ENCODE data around the gene CIDEC.
"Not testable (repeated sequence)": the region's sequence is repeated elsewhere in the genome, so short reads cannot be mapped to it uniquely, and the experiment has no call there.

CIDEC gene

DNA sequence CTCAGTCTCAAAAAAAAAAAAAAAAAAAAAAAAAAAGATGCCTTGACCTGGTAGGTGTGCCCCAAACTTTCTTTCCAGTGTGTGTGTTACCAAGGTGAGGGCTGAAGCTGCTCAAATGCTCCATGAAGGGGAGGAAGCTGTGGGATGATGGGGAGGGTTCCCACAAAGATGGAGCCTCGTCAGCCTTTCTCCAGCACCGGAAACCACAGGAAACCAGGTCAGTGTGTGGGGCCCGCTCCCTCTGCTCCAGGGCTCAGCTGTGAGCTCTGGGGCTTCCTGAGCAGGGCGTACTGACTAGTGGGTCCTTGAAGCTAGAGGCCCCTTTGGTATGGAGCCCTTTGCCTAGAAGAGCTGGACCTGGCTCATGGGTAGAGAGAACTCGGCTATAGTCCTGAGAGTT is 21.9 kb upstream of the CIDEC start:
- peak; percentile 43 for DNase-seq

- not testable (repeated sequence) for DNase-seq
These were observed 20.9 kb upstream of the CIDEC start for GRCh38 chr3:9900965-9901415.

DNA sequence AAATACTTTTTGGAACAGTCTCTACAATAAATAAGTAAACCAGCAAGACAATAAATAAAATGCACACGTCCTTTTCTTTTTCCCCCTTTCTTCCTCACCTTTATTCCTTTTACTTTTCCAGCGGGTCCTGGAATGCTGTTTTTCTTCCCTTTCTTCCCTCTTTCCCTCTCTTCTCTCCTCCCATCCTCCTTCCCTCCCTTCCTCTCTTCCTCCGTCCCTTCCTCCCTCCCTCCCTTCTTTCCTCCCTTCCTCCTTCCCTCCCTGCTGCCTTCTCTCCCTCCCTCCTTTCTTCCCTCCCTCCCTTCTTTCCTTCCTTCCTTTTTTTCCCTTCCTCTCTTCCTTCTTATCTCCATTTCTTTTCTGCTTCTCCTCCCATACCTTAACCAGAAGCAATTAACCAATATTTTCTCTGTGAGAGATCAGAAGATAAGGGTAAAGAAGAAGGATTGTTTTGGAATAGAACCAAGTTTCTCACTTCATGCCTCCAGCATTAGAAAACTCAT is 19.3 kb upstream of the CIDEC start:
- DNase-seq = no peak

- DNase-seq = no peak
These were observed 18.6 kb upstream of the CIDEC start for GRCh38 chr3:9898467-9899241.

DNA sequence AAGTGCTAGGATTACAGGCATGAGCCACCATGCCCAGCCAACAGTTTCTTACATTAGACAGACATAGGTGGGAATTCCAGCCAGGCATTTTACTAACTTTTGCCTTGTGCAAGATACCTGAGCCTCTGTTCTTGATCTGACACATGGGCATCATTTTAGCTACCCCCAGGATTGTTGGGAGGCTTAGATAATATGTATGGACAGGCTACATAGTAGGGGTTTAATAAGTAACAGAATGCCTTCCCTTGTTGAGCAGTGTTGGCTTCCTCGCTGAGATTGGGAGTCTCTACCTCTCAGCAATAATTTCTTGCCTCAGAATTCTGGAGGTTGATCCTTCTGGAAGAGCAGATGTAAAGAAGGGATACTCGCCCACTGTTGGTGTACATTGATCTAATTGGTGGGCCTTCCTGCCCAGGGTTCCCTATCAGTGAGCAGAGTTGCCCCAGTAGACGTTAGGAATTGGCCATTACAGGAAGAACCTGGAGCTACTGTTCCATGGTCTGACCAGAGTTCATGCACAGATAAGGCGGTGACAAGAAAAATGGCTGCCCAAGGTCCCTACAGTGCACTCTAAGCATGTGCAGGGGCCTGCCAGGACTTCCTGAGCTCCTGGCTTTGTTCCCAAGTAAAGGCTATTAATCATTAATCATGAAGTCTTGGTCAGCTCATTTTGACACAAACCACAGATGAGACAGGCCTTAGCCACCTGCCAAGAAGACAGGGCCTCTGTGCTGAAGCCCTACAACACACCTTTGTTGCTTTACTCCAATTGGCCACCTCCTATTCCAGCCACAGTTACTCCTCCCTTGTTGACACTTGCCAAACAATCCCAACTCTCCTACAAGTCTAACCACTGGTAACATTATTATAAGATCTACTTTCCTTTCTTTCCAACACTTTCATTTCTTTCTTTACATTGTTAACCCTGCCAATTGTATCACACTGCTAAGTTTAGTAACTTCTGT is 17.6 kb upstream of the CIDEC start:
- no peak for DNase-seq

DNA sequence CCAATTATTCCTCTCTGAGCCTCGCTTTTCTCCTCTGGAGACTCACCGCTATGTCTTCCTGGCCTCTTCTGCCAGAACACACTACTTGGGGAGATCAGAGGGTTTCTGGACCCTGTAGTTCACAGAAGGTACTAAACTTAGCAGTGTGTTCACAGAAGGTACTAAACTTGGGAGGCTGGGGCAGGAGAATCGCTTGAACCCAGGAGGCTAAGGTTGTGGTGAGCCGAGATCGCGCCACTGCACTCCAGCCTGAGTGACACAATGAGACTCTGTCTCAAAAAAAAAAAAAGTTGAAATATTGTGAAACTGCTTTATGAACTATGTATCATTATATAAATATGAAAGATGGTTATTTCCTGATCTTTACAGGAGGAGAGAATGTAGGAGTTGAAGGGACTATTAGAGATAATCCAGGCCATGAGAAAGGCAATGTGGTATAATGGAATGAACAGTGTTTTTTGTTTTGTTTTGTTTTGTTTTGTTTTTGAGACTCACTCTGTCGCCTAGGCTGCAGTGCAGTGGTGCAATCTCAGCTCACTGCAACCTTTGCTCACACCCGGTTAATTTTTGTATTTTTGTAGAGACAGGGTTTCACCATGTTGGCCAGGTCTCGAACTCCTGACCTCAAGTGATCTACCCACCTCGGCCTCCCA is 16.8 kb upstream of the CIDEC start:
- not testable (repeated sequence) for DNase-seq

- DNase-seq = not testable (repeated sequence)
These were observed 15.7 kb upstream of the CIDEC start for GRCh38 chr3:9895715-9896114.

DNA sequence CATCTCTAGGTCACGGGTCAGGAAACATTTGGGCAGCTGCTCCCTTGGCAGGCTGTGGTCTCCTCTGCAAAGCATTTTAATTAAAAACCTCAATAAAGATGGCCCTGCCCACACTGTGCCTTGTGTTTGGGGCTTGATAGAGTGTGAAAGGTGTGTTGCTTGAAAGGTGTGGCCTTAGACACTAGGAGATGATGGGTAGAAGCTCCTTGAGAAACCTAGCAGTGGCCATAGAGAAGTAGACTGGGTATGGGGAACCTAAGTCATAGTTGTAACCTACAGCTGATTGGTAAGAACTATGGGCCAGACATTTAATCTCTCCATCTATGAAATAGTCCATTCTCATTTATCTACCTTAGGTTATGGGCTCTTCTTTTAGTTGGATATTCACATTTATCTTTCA is 13.7 kb upstream of the CIDEC start:
- no peak for DNase-seq

- no peak for DNase-seq
These were observed 11.1 kb upstream of the CIDEC start for GRCh38 chr3:9891072-9891622.

GRCh38 chr3:9890249-9891071 is 10.4 kb upstream of the CIDEC start, which contains the start of gene JAGN1:
Gene JAGN1 (plus strand): TSS chr3:9890610. CDS start chr3:9890723, 113 bp downstream.
- peak; percentile 94 for DNase-seq

- DNase-seq = no peak
These were observed 9.4 kb upstream of the CIDEC start for GRCh38 chr3:9889405-9889804.

DNA sequence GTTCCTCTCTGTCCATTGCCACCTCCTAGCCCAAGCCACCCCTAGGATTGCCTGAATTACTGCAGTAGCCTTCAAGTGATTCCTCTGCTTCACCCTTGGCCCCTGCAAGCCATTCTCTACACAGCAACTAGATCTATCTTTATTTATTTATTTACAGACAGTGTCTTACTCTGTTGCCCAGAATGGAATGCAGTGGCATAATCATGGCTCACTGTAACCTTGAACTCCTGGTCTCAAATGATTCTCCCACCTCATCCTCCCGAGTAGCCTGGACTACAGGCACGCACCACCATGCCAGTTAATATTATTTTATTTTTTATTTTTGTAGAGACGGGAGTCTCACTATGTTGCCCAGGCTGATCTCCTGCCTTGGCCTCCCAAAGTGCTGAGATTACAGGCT is 8.5 kb upstream of the CIDEC start:
- DNase-seq = no peak

GRCh38 chr3:9887480-9887879 is 7.4 kb upstream of the CIDEC start:
- no peak for DNase-seq

- no peak for DNase-seq
These were observed 6.3 kb upstream of the CIDEC start for GRCh38 chr3:9886328-9886727.

DNA sequence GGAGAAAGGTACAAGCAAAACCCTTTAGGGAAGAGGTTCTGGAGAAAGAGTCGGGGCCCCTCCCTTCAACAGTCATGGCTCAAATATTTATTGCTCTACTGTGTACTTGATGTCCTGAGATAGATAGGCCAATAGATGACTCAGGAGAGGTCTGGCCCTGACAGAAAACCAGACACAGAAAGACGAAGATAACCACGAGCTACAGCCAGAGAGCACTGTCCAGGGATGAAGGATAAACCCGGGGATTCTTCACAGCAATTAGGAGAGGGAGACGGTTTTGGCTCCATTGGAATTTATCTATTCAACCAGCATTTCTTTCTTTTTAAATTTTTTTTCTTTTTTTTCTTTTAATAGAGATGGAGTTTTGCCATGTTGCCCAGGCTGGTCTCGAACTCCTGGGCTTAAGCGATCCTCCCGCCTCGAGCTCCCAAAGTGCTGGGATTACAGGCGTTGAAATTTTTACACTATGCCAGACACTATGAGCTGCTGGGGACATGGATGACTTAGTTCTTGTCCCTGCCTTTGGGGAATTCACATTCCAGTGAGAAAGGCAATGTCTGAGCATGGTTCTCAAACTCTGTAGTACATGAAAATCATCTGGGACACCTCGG is 4.6 kb upstream of the CIDEC start:
- no peak for DNase-seq

DNA sequence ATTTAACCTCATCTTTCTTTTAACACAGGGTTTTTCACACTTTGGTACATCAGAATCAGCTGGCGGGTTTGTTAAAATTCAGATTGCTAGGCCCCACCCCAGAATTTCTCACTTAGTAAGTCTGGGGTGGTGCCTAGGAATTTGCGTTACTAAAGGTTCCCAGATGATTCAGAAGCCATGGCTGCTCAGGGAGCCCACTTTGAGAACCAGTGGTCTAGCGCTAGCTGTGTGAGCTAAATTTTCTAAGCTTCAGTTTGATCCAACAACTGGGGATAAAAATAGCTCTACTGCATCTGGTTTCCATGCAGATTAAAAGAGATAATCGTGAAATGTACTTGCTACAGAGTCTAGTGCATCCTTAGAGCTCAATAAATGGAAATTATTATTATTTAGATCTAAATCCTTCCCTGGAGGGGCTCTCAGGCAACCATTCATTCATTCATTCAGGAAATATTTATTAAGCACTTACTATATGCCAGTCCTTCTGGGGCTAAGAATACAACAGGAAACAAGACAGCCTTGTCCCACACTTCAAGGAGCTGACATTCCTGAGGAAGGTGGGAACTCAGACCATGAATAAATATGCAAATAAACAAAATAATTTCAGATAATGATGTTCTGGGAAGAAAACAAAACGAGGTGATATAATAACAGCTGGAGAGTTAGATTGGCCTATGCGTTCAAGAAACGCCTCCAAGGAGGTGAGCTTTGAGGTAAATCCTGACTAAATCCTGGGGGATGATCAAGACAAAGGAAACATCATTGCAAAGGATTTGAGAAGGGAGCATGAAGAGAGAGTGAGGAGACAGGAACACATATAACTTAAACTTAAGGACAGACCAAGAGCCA is 3.9 kb upstream of the CIDEC start:
- DNase-seq = no peak

DNA sequence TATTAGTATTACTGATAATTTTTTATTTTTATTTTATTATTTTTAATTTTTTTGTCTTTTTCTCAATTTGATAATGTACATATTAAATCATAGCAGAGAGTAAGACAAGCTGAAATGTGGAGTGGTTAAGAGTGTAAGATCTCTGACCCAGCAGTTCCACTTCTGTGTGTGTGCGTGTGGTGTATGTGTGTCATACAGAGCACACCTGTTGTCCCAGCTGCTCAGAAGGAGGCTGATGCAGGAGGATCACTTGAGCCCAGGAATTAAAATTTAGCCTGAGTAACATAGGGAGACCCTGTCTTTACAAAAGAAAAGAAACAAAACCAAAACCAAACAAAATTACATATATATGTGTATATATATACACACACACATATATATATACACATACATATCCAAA is 1.4 kb upstream of the CIDEC start:
- DNase-seq = no peak

DNA sequence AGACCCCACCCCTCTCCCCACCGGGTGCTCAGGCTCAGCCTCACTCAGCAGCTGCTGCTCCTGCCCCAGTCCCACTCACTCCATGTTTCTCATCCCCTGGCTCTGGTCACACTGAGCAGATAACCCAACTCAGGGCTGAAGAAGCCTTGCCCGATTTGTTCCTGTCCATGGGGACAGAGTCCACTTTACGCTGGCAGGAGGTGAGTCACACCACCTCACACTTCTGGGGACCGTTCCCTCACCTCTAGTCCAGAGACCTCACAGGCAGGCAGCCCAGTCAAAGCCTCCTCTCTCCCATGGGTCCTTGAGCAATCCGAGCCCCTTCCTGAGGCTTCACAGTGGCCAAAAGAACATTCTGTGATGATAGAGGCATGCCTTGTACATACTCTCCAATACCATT is 1.4 kb downstream of the CIDEC start:
- no peak for DNase-seq

- no peak for DNase-seq
These were observed 3.1 kb downstream of the CIDEC start for GRCh38 chr3:9876991-9877390.

DNA sequence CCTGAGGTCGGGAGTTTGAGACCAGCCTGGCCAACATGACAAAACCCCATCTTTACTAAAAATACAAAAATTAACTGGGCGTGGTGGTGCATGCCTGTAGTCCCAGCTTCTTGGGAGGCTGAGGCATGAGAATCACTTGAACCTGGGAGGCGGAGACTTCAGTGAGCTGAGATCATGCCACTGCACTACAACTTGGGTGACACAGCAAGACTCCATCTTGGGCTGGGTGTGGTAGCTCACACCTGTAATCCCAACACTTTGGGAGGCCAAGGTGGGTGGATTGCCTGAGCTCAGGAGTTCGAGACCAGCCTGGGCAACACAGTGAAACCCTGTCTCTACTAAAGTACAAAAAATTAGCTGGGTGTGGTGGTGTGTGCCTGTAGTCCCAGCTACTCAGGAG is 3.8 kb downstream of the CIDEC start:
- DNase-seq = not testable (repeated sequence)

Data from CD4-positive, alpha-beta T cell treated with Interleukin-12 subunit alpha and Interleukin-12 subunit beta, for 1 hour (primary cell).